GM23338 (cell line): ENCODE results near the gene SORCS2. TPM values are rescaled to one million over a fixed set of nuclear protein-coding genes. Genes with fewer than 3 reads are reported as not detected.

Experiments
- ATAC-seq: fragments of 200-7000 bp; cut with Tn5 transposase; 3 replicates; pipeline ENCODE4 v1.9.1; 2020
- DNase-seq: peaks from one replicate; pipeline ENCODE4 v3.0.0-alpha.2; 2015; ENCODE audit warnings: low spot score
- H2AFZ ChIP-seq: fragments of 200-600 bp; sonication (generic); 2 replicates; pipeline ENCODE4 v1.8.0; 2016; ENCODE audit warnings: antibody characterized with exemption, mild to moderate bottlenecking, moderate library complexity
- H3F3A ChIP-seq: fragments of 200-600 bp; sonication (generic); replicated peaks from 2 replicates; pipeline ENCODE4 v1.8.0; 2017; ENCODE audit warnings: antibody characterized with exemption, mixed run types, low read depth
- H3K27ac ChIP-seq: fragments of 200-600 bp; sonication (generic); 2 replicates; pipeline ENCODE4 v1.6.1; 2016; ENCODE audit warnings: low read depth
- H3K27me3 ChIP-seq: fragments of 200-600 bp; sonication (generic); 2 replicates; pipeline ENCODE4 v1.8.0; 2016; ENCODE audit warnings: mild to moderate bottlenecking, mixed run types, moderate library complexity; ENCODE audit not compliant: insufficient read depth
- H3K36me3 ChIP-seq: fragments of 200-600 bp; sonication (generic); 2 replicates; pipeline ENCODE4 v1.8.0; 2016; ENCODE audit warnings: mild to moderate bottlenecking; ENCODE audit not compliant: insufficient read depth
- H3K4me1 ChIP-seq: fragments of 200-600 bp; sonication (generic); 2 replicates; pipeline ENCODE4 v1.8.0; 2016; ENCODE audit warnings: mild to moderate bottlenecking, moderate library complexity; ENCODE audit not compliant: insufficient read depth
- H3K4me2 ChIP-seq: fragments of 200-600 bp; sonication (generic); 2 replicates; pipeline ENCODE4 v1.7.1; 2017; ENCODE audit warnings: mixed run types
- H3K4me3 ChIP-seq: fragments of 200-600 bp; sonication (generic); 2 replicates; pipeline ENCODE4 v1.6.1; 2016; ENCODE audit warnings: mixed run types
- H3K79me2 ChIP-seq: fragments of 200-600 bp; sonication (generic); replicated peaks from 2 replicates; pipeline ENCODE4 v1.8.0; 2017; ENCODE audit warnings: mild to moderate bottlenecking; ENCODE audit not compliant: insufficient read depth
- H3K9me2 ChIP-seq: fragments of 200-600 bp; sonication (generic); 2 replicates; pipeline ENCODE4 v1.8.0; 2017; ENCODE audit not compliant: insufficient read depth
- H4K20me1 ChIP-seq: fragments of 200-600 bp; sonication (generic); replicated peaks from 2 replicates; pipeline ENCODE4 v1.8.0; 2017; ENCODE audit warnings: mild to moderate bottlenecking; ENCODE audit not compliant: insufficient read depth
- H3K27ac Mint-ChIP-seq: 2 replicates; pipeline ENCODE4 v1.8.0; 2020; ENCODE audit warnings: inconsistent platforms, mild to moderate bottlenecking, moderate library complexity, mixed read lengths
- H3K27me3 Mint-ChIP-seq: 3 replicates; pipeline ENCODE4 v1.8.0; 2022; ENCODE audit warnings: low read depth, mild to moderate bottlenecking, moderate library complexity, mixed read lengths, inconsistent platforms; ENCODE audit not compliant: insufficient read depth, poor library complexity
- H3K36me3 Mint-ChIP-seq: 3 replicates; pipeline ENCODE4 v1.8.0; 2021; ENCODE audit warnings: low read depth, mild to moderate bottlenecking, inconsistent platforms, moderate library complexity, mixed read lengths
- H3K4me1 Mint-ChIP-seq: 3 replicates; pipeline ENCODE4 v1.8.0; 2020; ENCODE audit warnings: mild to moderate bottlenecking, inconsistent platforms, mixed read lengths
- H3K4me3 Mint-ChIP-seq: 3 replicates; pipeline ENCODE4 v1.8.0; 2021; ENCODE audit warnings: moderate library complexity, mild to moderate bottlenecking, inconsistent platforms, mixed read lengths
- H3K9me3 Mint-ChIP-seq: 3 replicates; pipeline ENCODE4 v1.8.0; 2020; ENCODE audit warnings: moderate library complexity, mild to moderate bottlenecking, inconsistent platforms, mixed read lengths
- CREB1 ChIP-seq: fragments of 250-450 bp; sonication (Bioruptor Pico); IDR thresholded peaks from 2 replicates; pipeline ENCODE4 v1.5.0; 2020; ENCODE audit warnings: low read depth, mild to moderate bottlenecking, moderate library complexity
- CTCF ChIP-seq, 2 experiments: fragments of 200-600 bp in 1 of 2; sonication (generic) in 1 of 2; conservative IDR thresholded peaks; 2 replicates each; pipeline versions ENCODE4 v1.5.1 to v1.6.1; 2016 to 2017; ENCODE audit warnings: antibody characterized with exemption in 2 of 2, low read depth in 2 of 2, mild to moderate bottlenecking in 2 of 2, moderate library complexity in 1 of 2
- JUNB ChIP-seq: IDR thresholded peaks from one replicate; pipeline ENCODE4 v1.6.1; 2016; ENCODE audit warnings: antibody characterized with exemption; ENCODE audit not compliant: unreplicated experiment
- POLR2AphosphoS5 ChIP-seq: IDR thresholded peaks from 2 replicates; pipeline ENCODE4 v1.6.1; 2016; ENCODE audit warnings: antibody characterized with exemption, low read depth
- STAT1 ChIP-seq: IDR thresholded peaks from one replicate; pipeline ENCODE4 v1.6.1; 2016; ENCODE audit warnings: antibody characterized with exemption; ENCODE audit not compliant: unreplicated experiment
- ZNF114 ChIP-seq: fragments of 250-450 bp; sonication (Bioruptor Pico); IDR thresholded peaks from 2 replicates; pipeline ENCODE4 v1.5.0; 2020; ENCODE audit warnings: mild to moderate bottlenecking, moderate library complexity
- ZNF331 ChIP-seq: fragments of 250-450 bp; sonication (Bioruptor Pico); IDR thresholded peaks from 2 replicates; pipeline ENCODE4 v1.5.0; 2020; ENCODE audit warnings: low read depth, mild to moderate bottlenecking, moderate library complexity
- polyA plus RNA-seq: library from polyadenylated mRNA; unstranded; fragments of >200 nt; fragmentation: Nextera tagmentation; extraction: Ambion mirVana; gene quantifications from 2 replicates; pipeline ENCODE4 v1.2.1, GENCODE V29; 2016
- total RNA-seq: library from RNA; depleted of rRNA; stranded (reverse); fragments of >200 nt; shearing (Covaris generic); gene quantifications from 2 replicates; pipeline ENCODE4 v1.2.3, GENCODE V29; 2014
- TF ChIP-seq, protein P1 (sequence below): IDR thresholded peaks from one replicate; pipeline ENCODE4 v1.6.1; 2018; ENCODE audit warnings: antibody characterized with exemption; ENCODE audit not compliant: unreplicated experiment
- TF ChIP-seq, protein P2 (sequence below): fragments of 250-450 bp; sonication (Bioruptor Pico); IDR thresholded peaks from 2 replicates; pipeline ENCODE4 v1.5.0; 2020; ENCODE audit warnings: mild to moderate bottlenecking, moderate library complexity

SORCS2 gene
- total and polyA plus RNA-seq, 2 experiments from 2014 or later = 0.47 to 2.4 TPM

- TF ChIP-seq, protein P1, sequence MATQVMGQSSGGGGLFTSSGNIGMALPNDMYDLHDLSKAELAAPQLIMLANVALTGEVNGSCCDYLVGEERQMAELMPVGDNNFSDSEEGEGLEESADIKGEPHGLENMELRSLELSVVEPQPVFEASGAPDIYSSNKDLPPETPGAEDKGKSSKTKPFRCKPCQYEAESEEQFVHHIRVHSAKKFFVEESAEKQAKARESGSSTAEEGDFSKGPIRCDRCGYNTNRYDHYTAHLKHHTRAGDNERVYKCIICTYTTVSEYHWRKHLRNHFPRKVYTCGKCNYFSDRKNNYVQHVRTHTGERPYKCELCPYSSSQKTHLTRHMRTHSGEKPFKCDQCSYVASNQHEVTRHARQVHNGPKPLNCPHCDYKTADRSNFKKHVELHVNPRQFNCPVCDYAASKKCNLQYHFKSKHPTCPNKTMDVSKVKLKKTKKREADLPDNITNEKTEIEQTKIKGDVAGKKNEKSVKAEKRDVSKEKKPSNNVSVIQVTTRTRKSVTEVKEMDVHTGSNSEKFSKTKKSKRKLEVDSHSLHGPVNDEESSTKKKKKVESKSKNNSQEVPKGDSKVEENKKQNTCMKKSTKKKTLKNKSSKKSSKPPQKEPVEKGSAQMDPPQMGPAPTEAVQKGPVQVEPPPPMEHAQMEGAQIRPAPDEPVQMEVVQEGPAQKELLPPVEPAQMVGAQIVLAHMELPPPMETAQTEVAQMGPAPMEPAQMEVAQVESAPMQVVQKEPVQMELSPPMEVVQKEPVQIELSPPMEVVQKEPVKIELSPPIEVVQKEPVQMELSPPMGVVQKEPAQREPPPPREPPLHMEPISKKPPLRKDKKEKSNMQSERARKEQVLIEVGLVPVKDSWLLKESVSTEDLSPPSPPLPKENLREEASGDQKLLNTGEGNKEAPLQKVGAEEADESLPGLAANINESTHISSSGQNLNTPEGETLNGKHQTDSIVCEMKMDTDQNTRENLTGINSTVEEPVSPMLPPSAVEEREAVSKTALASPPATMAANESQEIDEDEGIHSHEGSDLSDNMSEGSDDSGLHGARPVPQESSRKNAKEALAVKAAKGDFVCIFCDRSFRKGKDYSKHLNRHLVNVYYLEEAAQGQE = no peak
- TF ChIP-seq ZNF331 (CRISPR knock-in tag) (no peak), CREB1 (CRISPR knock-in tag) (no peak)
Observed at GRCh38 chr4:7516096-7516772, 323.9 kb downstream of the SORCS2 start (continued).

GRCh38 chr4:7516773-7517144 lies 324.4 kb downstream of the SORCS2 start:
- Mint-ChIP-seq H3K27ac (no peak overlapping the region), H3K4me1 (peaks cover 21% of the 10 kb centered on the region), H3K9me3 (no peaks in the 10 kb centered on the region), H3K27me3 (peaks cover 16% of the 10 kb centered on the region), H3K36me3 (no peaks in the 10 kb centered on the region), H3K4me3 (no peak overlapping the region)
- Histone ChIP-seq H3F3A (no peaks in the 10 kb centered on the region), H3K36me3 (no peaks in the 10 kb centered on the region), H2AFZ (no peak overlapping the region), H3K27me3 (no peaks in the 10 kb centered on the region), H3K9me2 (no peaks in the 10 kb centered on the region), H3K79me2 (no peaks in the 10 kb centered on the region), H3K4me1 (no peaks in the 10 kb centered on the region), H3K4me3 (no peak overlapping the region), H3K27ac (no peak overlapping the region), H4K20me1 (no peaks in the 10 kb centered on the region), H3K4me2 (no peak overlapping the region)
- peak; percentile 18 for DNase-seq
- ATAC-seq = peak; percentile 61
- TF ChIP-seq POLR2AphosphoS5 (no peak), CTCF (conservative IDR thresholded peaks at IDR 0.05; ENCODE audit: low read depth in 2 of 2) (no peak), JUNB (no peak), CREB1 (CRISPR knock-in tag) (no peak), STAT1 (no peak), ZNF114 (CRISPR knock-in tag) (no peak), ZNF331 (CRISPR knock-in tag) (no peak)
- TF ChIP-seq, protein P2, sequence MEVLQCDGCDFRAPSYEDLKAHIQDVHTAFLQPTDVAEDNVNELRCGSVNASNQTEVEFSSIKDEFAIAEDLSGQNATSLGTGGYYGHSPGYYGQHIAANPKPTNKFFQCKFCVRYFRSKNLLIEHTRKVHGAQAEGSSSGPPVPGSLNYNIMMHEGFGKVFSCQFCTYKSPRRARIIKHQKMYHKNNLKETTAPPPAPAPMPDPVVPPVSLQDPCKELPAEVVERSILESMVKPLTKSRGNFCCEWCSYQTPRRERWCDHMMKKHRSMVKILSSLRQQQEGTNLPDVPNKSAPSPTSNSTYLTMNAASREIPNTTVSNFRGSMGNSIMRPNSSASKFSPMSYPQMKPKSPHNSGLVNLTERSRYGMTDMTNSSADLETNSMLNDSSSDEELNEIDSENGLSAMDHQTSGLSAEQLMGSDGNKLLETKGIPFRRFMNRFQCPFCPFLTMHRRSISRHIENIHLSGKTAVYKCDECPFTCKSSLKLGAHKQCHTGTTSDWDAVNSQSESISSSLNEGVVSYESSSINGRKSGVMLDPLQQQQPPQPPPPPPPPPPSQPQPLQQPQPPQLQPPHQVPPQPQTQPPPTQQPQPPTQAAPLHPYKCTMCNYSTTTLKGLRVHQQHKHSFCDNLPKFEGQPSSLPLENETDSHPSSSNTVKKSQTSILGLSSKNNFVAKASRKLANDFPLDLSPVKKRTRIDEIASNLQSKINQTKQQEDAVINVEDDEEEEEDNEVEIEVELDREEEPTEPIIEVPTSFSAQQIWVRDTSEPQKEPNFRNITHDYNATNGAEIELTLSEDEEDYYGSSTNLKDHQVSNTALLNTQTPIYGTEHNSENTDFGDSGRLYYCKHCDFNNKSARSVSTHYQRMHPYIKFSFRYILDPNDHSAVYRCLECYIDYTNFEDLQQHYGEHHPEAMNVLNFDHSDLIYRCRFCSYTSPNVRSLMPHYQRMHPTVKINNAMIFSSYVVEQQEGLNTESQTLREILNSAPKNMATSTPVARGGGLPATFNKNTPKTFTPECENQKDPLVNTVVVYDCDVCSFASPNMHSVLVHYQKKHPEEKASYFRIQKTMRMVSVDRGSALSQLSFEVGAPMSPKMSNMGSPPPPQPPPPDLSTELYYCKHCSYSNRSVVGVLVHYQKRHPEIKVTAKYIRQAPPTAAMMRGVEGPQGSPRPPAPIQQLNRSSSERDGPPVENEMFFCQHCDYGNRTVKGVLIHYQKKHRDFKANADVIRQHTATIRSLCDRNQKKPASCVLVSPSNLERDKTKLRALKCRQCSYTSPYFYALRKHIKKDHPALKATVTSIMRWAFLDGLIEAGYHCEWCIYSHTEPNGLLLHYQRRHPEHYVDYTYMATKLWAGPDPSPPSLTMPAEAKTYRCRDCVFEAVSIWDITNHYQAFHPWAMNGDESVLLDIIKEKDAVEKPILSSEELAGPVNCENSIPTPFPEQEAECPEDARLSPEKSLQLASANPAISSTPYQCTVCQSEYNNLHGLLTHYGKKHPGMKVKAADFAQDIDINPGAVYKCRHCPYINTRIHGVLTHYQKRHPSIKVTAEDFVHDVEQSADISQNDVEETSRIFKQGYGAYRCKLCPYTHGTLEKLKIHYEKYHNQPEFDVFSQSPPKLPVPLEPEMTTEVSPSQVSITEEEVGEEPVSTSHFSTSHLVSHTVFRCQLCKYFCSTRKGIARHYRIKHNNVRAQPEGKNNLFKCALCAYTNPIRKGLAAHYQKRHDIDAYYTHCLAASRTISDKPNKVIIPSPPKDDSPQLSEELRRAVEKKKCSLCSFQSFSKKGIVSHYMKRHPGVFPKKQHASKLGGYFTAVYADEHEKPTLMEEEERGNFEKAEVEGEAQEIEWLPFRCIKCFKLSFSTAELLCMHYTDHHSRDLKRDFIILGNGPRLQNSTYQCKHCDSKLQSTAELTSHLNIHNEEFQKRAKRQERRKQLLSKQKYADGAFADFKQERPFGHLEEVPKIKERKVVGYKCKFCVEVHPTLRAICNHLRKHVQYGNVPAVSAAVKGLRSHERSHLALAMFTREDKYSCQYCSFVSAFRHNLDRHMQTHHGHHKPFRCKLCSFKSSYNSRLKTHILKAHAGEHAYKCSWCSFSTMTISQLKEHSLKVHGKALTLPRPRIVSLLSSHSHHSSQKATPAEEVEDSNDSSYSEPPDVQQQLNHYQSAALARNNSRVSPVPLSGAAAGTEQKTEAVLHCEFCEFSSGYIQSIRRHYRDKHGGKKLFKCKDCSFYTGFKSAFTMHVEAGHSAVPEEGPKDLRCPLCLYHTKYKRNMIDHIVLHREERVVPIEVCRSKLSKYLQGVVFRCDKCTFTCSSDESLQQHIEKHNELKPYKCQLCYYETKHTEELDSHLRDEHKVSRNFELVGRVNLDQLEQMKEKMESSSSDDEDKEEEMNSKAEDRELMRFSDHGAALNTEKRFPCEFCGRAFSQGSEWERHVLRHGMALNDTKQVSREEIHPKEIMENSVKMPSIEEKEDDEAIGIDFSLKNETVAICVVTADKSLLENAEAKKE = no peak
- TF ChIP-seq, protein P1 = no peak
